HG03575 (cell line): ENCODE results near the gene LTBP4.
"Not testable (repeated sequence)": the region's sequence is repeated elsewhere in the genome, so short reads cannot be mapped to it uniquely, and the experiment has no call there.

Experiments
- ATAC-seq: cut with Tn5 transposase; IDR thresholded peaks from one replicate; pipeline ENCODE4 v1.9.1; 2021; ENCODE audit not compliant: unreplicated experiment, insufficient number of reproducible peaks, low FRiP score; ENCODE audit errors: extremely low read depth

The LTBP4 gene

DNA sequence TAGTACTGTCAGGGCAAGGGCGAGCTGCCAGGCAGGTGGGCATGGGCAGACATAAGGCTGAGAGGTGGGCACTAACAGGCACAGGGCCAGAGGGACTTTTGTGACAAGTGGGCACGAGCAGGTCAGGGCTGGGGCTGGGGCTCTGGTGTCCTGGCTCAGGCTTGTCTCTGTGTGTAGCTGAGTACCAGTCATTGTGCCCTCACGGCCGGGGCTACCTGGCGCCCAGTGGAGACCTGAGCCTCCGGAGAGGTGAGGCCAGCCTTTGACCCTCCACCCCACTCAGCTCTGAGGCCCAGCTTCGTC lies 21.6 kb downstream of the LTBP4 start:
- ATAC-seq, result no peak

- no peak for ATAC-seq
These were observed 22.5 kb downstream of the LTBP4 start for GRCh38 chr19:40623403-40624251.

DNA sequence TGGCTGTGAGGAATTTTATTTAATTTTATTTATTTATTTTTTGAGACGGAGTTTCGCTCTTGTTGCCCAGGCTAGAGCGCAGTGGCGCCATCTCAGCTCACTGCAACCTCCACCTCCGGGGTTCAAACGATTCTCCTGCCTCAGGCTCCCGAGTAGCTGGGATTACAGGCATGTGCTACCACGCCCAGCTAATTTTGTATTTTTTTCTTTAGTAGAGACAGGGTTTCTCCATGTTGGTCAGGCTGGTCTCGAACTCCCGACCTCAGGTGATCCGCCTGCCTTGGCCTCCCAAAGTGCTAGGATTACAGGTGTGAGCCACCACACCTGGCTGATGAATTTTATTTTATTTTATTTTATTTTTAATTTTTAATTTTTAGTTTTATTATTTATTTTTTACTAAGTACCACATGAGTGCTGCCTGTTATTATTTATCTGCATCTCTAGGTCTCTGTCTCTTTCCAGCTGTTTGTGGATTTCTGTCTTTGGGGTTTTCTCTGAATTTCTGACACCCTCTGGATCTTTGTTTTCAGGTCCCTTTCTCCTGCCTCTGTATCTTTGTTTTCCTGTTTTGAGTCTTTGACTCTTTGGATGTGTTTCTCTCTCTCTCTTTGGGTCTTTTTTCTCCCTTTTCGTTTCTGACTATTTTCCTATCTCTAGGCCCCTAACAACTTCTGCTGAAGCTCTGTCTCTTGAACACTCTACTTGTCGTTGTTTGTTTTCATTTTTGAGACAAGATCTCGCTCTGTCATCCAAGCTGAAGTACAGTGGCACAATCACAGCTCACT lies 23.4 kb downstream of the LTBP4 start:
- ATAC-seq, result not testable (repeated sequence)

GRCh38 chr19:40625406-40626120 lies 24.4 kb downstream of the LTBP4 start:
- no peak for ATAC-seq

GRCh38 chr19:40626918-40627317 lies 25.7 kb downstream of the LTBP4 start:
- no peak for ATAC-seq

DNA sequence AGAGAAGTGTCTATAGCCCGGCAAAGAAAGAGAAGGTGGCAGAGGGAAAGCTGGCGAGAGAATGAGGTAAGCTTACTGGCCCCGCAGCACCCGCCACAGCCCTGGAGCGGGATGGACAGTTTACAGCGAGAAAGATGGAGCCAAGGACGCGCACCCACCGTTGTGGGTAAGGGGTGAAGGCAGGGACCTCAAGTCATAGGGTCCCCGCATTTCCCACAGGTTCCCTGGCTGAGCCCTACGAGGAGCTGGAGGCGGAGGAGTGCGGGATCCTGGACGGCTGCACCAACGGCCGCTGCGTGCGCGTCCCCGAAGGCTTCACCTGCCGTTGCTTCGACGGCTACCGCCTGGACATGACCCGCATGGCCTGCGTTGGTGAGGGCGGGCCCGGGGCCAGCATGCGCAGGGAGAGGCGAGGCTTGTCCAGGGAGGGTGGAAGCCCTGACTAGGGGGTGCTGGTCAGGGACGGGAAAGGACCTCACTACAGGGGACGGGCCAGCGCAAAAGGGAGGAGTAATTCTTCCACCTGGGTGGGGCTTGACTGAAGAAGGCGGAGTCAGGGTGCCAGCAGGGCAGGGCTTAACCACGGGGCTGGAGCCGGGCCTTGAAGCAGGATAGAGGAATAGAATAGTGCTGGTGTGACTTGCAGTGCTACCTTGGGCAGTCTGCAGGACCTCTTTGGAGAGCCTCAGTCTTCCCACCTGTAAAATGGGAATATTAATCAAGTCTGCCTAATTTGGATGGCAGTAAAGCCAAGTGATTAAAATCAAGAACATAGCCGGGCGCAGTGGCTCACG lies 26.5 kb downstream of the LTBP4 start:
- no peak for ATAC-seq

GRCh38 chr19:40629346-40629745 lies 28.2 kb downstream of the LTBP4 start:
- ATAC-seq, result no peak

DNA sequence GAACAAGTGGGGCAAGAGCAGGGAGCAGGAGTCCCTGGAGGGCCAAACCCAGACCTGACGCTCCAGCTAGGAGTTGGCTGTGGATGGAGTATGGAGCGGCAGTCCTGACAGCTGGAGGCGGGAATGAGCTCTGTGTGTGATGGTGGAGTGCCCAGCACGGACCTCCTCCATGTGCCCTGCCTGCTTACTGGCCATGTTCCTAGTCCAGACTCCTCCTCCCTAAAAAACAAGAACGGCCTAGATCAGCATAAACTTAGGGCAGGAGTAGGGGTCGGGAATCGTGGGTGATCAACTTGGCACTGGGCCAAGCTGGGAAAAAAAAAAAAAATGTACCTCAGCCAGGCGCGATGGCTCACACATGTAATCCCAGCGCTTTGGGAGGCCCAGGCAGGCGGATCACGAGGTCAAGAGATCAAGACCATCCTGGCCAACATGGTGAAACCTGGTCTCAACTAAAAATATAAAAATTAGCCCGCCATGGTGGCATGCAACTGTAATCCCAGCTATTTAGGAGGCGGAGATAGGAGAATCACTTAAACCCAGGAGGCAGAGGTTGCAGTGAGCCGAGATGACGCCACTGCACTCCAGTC lies 29.5 kb downstream of the LTBP4 start:
- no peak for ATAC-seq

DNA sequence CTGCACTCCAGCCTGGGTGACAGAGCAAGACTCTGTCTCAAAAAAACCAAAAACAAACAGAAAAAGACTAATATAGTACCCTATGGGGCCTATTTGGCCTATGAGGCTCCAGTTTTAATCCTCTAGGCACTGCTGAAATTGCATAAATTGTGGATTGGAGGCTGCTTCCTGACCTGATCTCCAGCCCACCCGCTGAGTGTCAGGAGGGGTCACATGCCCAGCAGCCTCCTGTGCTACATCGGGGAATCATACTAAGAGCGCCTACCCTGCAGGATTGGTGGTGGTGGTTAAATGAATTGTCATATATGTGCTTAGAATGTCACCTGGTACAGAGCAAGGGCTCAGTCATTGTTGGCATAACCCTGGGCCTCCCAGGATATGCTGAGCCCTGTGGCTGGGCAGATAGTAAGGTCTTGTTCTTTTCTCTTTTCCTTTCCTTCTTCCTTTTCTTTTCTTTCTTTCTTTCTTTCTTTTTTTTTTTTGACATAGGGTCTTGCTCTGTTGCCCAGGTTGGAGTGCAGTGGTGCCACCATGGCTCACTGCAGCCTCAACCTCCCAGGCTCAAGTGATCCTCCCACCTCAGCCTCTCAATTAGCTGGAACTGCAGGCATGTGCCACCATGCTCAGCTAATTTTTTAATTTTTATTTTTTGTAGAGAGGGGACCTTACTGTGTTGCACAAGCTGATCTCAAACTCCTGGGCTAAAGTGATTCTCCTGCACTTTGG lies 31.3 kb downstream of the LTBP4 start:
- no peak for ATAC-seq

- ATAC-seq, result no peak
These were observed 32.0 kb downstream of the LTBP4 start for GRCh38 chr19:40633207-40633606.

DNA sequence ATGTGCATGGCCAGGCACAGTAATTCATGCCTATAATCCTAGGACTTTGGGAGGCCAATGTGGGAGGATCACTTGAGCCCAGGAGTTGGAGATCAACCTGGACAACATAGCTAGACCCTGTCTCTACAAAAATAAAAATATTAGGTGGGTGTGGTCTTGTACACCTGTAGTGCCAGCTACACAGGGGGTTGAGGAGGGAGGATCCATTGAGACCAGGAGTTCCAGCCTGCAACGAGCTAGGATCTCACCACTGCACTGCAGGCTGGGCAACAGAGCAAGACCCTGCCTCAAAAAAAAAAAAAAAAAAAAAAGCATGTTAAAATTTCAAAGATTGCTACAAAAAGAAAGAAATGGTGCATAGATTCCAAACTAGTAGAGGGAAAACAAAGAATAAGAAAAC lies 37.2 kb downstream of the LTBP4 start:
- ATAC-seq, result no peak

DNA sequence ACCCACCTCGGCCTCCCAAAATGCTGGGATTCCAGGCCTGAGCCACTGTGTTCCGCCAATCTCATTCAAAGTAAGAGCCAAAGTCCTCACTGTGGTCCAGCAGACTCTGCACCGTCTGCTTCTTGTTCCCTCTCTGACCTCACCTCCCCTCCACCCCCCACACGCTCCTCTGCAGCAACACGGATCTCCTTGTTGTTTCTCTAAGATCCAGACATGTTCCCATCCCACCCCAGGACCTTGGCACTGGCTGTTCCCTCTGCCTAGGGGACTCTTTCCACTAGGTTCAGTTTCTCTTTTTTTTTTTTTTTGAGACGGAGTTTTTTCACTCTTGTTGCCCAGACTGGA lies 38.4 kb downstream of the LTBP4 start:
- ATAC-seq, result no peak

DNA sequence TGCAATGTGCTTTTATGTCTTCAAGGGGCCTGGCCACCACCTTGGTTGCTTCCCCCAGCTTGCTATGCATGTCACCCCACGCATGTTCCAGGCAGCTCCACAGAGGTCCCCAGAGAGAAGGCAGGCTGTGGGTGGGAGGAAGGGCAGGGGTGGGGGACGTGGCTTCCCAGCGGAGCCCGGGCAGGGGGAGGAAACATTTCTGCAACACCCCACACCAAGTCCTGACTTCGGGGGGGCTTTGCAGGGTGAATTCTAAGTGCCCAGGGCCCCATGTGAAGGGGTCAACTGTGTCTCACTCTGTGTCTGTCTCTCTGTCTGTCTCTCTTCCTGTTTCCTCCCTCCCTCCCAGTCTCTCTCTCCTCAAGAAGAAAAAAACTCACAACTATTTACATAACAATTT lies 39.6 kb downstream of the LTBP4 start:
- ATAC-seq, result no peak

DNA sequence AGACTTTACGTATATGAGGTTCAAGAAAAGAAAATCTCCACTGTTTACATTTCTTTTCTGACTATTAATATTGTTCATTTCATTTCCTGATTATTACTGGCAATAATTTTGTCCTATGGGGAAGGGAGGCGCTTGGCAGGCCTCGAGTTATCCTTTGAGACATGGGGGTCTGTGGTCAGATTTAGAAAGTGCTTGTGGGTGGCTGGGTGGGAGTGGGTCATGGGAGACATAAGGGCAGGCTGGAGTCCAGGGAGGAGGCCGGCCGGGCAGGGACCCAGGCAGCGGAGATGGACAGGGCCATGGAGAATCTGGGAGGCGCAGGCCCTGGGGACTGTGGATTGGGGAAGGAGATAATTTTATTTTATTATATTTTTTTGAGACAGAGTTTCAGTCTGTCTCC lies 40.1 kb downstream of the LTBP4 start:
- ATAC-seq, result no peak

- ATAC-seq, result no peak
These were observed 41.0 kb downstream of the LTBP4 start for GRCh38 chr19:40642051-40642706.

- no peak for ATAC-seq
These were observed 41.7 kb downstream of the LTBP4 start for GRCh38 chr19:40642757-40643305.

GRCh38 chr19:40646743-40647254 lies 45.6 kb downstream of the LTBP4 start:
- ATAC-seq, result no peak
